ENCODE data around the gene CTBP1.
A peak's percentile ranks its signal among the peaks of the same experiment; 100 is the strongest.

The CTBP1 gene

DNA sequence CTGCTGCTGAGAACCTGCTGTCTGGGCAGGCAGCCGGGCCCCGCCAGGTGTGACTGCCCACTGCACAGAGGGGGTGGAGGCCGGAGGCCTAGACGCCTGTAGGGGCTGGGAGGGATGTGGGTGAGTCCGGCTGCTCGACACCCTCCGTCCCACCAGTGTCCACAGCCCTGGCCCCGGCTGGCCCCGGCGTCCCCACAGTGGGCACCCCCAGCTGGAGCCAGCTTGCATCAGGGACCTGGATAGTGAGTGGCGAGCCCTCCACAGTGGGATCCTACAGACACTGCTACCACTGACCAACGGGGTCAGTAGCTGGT, 41.8 kb downstream of the CTBP1 start:
- no peak for DNase-seq
- in situ Hi-C loops (cut with HindIII; ENCODE audit: low pct_ligation_motif_present, low pct_unique_long_range_greater_than_20kb, low sequenced_read_pairs), result no loop called here

DNA sequence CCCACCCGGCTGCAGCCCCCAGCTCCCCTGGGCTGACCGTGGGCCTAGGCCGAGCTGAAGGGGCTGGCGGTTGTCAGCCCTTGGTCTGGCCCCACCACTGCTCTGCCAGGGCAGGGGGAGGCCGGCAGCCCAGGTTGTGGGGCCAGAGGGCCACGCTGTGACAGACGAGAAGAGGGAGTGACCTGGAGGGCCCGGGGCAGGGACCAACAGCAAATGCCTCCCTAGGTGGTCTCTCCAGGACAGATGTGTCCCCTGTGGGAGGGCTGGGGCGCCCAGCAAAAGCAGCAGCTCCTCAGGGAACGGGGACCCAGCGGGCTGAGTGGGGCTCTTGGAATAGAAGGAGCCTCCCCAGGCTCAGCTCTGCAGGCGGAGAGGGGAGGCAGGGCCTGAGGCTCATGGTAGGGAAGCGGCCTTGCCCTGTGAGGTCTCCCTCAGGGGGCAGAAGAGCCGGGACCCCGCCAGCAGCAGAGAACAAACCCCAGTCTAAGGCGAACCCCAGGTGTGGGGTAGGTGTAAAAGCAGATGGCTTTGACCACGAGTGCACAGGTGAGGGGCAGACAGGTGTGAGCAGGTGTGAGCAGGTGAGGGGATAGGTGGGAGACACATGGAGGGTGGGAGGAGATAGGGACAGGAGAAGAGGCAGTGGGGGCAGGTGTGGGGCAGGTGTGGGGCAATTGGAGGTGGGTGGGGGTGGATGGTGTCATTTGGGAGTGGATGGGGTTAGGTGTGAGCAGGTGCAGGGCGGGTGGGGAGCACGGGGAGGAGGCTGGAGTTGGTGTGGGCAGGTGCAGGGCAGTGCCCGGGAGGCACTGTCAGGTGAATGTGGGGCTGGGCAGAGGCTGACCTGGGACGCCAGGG, 42.4 kb downstream of the CTBP1 start:
- in situ Hi-C loops (cut with HindIII; ENCODE audit: low pct_ligation_motif_present, low pct_unique_long_range_greater_than_20kb, low sequenced_read_pairs), result no loop called here

DNA sequence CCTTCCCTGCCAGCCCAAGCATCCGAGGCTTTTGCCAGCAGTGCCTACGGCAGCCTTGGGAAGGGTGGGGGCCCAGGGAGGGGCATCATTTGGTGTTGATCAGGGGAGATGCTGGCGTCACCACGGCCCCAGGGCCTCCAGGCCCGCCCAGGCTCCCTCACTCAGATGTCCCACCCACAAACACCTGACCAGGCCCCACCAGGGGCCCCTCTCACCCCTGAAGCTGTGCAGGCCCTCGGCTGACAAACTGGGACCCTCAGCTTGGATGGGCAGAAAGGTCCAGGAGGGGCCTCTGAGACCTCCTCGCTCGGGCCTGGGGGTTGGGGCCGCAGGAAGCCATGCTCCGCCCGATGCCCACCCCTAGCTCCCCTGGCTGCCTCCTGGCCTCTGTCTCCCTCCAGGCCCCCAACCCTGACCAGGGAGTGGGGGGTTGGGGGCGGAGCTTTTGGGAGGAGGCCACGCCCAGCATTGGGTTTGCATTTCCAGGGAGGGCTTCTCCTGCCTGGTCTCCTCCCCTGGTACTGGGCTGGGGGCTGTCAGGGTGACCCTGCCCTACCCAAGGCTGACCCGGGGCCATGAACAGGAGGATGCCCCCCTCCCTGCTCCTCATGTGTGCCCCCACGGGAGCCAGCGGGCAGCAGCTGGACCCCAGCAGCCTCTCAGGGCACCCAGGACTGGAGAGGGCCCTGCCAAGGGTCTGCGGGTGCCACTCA, 43.2 kb downstream of the CTBP1 start:
- in situ Hi-C loops (cut with HindIII; ENCODE audit: low pct_ligation_motif_present, low pct_unique_long_range_greater_than_20kb, low sequenced_read_pairs), result no loop called here

More for the DNA sequence above, 42.4 kb downstream of the CTBP1 start:
- DNase-seq, result no peak

DNA sequence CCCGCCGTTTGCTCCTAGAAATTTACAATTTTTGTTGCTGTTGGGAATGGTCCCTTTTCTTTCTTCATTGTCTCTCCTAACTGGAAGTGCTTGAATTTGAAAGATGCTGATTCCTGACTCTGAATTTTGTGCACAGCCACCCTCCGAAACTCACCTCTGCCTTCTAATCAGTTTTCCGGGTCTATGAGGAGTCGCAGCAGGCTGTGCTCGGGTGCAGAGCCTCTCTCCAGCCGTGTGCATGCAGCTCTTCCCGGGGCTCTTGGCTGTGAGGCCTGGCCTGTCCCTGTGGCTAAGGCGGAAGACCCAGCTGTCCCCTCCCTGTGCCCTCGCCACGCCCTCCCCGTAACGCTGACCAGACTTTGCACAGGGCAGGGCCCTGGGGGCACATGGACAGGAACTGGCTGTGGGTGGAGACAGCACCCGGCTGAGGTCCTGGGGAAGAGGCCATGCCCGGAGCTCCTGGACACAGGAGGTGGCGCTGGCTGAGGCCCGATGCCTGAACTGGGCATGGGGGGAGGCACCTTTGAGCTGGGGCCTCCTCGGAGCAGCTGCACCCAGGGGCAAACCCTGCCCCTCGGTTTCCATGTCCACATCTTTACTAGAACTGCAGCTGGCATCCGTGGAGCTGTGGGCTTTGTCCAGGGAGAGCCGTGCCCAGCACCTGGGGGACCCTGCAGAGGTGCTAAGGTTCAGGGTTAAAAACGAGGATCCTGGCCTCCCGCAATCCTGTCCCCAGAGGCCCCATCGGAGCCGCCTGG, 43.9 kb downstream of the CTBP1 start:
- in situ Hi-C loops (cut with HindIII; ENCODE audit: low pct_ligation_motif_present, low pct_unique_long_range_greater_than_20kb, low sequenced_read_pairs), result no loop called here
- DNase-seq, result no peak

More for the DNA sequence above, 43.2 kb downstream of the CTBP1 start:
- DNase-seq, result no peak

DNA sequence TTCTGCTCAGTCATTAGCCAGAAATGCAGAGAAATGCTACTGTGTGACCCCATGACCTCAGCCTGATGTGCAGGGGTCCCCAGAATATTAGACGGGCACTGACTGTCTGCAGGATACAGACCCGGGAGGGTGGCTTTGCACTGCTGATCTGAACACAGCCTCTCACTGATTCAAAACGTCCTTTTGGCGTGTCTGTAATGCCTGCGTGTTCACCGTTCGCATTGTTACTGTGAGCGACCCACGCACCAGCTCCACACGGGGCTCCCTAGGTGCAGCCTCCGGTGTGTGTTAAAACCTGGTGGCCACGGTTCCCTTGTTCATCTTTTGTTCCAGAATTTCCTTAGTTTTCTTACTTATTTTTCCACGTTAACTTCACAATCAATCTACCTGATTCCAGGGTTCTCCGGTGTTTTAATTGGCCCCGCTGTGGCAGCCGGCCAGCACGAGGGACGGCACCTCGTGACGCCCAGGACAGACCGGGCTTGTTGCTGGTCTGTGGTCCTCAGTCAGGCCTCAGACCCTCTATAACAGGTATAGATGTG, 44.6 kb downstream of the CTBP1 start:
- no peak for DNase-seq
- in situ Hi-C loops (cut with HindIII; ENCODE audit: low pct_ligation_motif_present, low pct_unique_long_range_greater_than_20kb, low sequenced_read_pairs), result no loop called here

DNA sequence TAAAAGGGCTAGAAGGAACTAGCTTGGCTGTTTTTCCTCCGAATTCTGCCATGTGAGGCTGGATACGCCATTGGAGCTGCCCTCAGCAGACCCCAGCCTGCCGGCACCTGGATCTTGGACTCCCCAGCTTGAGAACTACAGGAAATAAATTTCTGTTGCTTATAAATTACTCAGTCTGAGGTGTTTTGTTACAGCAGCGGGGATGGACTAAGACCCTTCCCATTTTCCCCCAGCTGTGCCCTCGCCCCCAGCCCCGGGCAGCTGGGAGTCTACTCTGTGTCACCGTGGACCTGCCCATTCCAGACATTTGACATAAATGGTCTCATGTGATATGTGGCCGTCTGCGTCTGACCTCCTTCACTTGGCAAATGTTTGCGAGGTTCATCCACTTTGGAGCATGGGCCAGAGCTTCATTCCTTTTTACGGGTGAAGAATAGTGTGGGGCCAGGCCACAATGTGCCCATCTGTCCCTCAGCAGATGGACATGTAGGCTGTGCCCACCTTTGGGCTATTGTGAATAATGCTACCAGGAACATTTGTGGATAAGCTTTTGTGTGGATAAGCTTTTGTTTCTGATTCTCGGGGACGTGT, 45.8 kb downstream of the CTBP1 start:
- in situ Hi-C loops (cut with HindIII; ENCODE audit: low pct_ligation_motif_present, low pct_unique_long_range_greater_than_20kb, low sequenced_read_pairs), result no loop called here
- DNase-seq, result no peak

GRCh38 chr4:1202526-1203011, 46.4 kb downstream of the CTBP1 start:
- in situ Hi-C loops (cut with HindIII; ENCODE audit: low pct_ligation_motif_present, low pct_unique_long_range_greater_than_20kb, low sequenced_read_pairs), result no loop called here
- DNase-seq, result no peak

DNA sequence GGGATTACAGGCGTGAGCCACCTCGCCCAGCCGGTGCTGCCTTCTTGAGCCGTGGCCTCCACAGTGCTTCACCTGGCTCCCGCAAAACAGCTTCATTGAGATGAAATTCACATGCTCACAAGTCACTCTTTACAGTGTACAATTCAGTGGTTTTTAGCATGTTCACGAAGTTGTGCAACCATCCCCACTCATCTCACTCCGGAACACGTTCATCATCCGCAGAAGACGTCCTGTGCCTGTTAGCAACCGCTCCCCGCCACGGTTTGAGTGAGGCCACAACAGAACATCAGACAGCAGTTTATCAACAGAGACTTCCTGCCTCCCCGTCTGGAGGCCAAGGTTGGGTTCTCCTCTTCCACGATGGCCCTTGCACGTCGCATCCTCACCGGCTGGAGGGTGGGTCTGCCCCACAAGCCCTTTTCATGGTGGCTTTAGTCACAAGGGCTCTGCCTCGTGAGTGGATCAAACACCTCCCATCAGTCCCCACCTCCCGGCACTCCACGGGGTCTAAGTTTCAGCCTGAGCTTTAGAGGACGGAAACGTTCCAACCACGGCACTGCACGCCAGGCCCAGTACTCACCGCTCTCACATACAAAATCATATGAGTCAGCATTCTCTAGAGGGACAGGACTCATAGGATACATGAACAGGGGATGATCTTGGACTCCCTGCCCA, 46.9 kb downstream of the CTBP1 start:
- in situ Hi-C loops (cut with HindIII; ENCODE audit: low pct_ligation_motif_present, low pct_unique_long_range_greater_than_20kb, low sequenced_read_pairs), result no loop called here
- DNase-seq, result no peak

DNA sequence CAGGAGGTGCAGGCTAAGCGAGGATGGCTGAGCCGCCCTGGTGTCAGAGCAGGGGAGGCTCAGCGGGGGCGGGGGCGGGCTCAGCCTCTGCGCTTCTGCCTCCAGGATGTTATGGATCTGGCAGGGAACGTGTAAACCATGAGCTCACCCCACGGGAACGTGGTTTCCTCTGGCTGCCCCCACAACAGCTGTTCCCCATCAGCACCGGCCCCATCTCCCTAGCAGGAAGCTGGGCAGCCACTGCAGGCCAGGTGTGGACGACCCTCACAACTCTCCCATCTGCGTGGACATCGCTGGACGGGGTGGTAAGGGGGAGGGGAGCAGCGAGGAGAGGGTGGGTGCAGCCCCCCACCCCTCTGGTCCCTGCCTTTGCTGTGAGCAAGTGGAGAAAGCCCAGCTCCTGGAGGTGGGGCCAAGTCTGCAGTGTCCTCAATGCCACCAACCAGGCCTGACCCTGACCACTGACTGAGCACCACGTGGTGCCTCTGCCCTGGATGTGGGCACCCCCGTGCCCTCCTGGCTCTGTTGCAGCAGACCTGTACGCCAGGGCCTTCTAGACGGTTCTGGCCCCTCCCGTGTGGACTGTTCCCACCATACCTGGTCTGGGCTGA, 48.4 kb downstream of the CTBP1 start:
- in situ Hi-C loops (cut with HindIII; ENCODE audit: low pct_ligation_motif_present, low pct_unique_long_range_greater_than_20kb, low sequenced_read_pairs), result no loop called here
- no peak for DNase-seq

- in situ Hi-C loops (cut with HindIII; ENCODE audit: low pct_ligation_motif_present, low pct_unique_long_range_greater_than_20kb, low sequenced_read_pairs), result no loop called here
- DNase-seq, result no peak
Measured at GRCh38 chr4:1199556-1200331, 49.2 kb downstream of the CTBP1 start.

GRCh38 chr4:1198098-1198844, 50.7 kb downstream of the CTBP1 start:
- in situ Hi-C loops (cut with HindIII; ENCODE audit: low pct_ligation_motif_present, low pct_unique_long_range_greater_than_20kb, low sequenced_read_pairs), result no loop called here
- peak; percentile 14 for DNase-seq

DNA sequence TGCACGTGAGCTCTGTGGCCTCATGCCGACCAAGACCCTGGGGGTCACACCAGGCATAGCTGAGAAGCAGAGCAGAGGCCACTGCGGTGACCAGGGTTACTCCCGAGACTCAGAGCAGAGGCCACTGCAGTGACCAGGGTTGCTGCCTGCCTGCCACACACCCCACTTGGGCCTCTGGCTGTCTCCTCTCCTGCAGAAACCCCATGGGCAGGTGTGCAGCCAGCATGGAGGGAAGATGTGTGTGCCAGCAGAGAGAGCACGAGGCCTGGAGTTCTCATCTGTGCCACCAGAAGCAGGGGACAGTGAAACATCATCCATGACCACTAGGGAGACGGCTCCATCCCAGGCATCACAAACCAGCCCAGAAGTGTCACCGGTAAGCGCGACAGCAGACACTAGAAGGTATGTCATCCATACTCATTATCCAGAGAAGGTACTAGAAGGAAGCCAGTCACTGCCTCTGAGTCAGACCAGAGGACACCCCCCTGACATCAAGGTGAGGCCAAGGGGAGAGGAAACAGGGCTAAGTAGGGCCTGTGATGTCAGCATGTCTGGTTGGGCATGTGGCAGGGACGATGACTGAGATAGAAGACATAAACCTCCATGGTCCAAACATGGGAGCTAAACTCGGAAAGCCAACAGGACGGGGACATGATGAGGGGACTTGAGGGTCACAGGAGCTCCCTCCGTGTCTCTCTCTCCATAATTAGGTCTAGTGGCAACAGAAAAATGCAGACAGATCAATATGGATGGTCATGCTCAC, 52.3 kb downstream of the CTBP1 start:
- in situ Hi-C loops (cut with HindIII; ENCODE audit: low pct_ligation_motif_present, low pct_unique_long_range_greater_than_20kb, low sequenced_read_pairs), result no loop called here
- no peak for DNase-seq

DNA sequence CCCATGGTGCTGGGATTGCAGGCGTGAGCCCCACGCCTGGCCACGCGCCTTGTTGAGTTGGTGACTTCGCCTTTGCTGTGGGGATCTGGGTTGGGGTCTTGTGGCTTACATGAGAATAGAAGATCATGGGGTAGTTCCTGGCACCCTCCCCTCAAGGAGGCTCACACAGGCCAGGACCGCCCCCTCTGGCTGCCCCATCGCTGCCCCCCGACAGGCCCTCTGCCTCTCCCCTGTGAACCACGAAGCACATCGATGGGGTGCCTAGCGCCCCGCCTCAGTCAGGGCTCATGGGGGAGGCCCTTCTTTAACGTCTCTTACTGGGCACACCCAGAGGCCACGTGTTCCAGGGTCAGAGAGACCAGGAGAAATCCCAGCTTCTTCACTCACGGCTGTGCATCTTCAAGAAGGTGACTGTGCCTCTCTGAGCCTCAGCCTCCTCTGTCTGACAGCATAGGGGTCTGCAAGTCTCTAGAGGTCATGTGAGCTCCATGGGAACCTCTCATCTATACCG, 53.0 kb downstream of the CTBP1 start:
- no peak for DNase-seq
- in situ Hi-C loops (cut with HindIII; ENCODE audit: low pct_ligation_motif_present, low pct_unique_long_range_greater_than_20kb, low sequenced_read_pairs), result no loop called here

DNA sequence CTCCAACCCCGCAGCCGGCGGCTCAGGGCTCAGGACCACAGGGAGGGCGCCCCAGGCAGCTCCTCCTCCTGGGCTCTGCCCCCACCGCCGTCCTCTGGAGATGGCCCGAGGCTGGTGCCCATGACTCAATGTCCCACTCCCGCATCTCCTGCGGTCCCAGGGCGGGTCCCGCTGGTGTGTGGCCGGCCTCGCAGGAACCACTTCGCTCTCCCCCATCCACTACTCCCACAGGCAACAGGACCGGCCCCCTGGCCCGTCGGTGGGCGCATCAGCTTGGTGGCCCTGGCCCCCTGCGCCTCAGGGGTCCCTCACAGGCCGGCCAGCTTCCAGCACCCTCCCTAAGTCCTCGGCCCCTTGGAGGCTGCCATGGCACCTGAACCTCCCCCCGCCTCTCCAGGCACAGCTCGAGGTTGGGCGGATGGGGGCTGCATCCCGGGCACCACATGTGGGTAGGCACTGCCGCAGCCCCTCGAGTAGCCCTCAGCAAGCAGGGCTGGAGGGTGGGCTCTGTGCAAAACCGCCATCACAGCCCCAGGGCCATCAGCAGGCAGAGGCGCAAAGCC, 53.7 kb downstream of the CTBP1 start:
- no peak for DNase-seq
- in situ Hi-C loops (cut with HindIII; ENCODE audit: low pct_ligation_motif_present, low pct_unique_long_range_greater_than_20kb, low sequenced_read_pairs), result no loop called here

Measured in ACHN (cell line).